Smooth muscle cell of the brain vasculature (primary cell): ENCODE results near the gene PRKACA.
"Not testable (repeated sequence)": the region's sequence is repeated elsewhere in the genome, so short reads cannot be mapped to it uniquely, and the experiment has no call there.

Source experiments
- DNase-seq: peaks from one replicate; pipeline ENCODE4 v3.0.0-alpha.2; 2012; ENCODE audit warnings: low read depth, low spot score

The PRKACA gene

DNA sequence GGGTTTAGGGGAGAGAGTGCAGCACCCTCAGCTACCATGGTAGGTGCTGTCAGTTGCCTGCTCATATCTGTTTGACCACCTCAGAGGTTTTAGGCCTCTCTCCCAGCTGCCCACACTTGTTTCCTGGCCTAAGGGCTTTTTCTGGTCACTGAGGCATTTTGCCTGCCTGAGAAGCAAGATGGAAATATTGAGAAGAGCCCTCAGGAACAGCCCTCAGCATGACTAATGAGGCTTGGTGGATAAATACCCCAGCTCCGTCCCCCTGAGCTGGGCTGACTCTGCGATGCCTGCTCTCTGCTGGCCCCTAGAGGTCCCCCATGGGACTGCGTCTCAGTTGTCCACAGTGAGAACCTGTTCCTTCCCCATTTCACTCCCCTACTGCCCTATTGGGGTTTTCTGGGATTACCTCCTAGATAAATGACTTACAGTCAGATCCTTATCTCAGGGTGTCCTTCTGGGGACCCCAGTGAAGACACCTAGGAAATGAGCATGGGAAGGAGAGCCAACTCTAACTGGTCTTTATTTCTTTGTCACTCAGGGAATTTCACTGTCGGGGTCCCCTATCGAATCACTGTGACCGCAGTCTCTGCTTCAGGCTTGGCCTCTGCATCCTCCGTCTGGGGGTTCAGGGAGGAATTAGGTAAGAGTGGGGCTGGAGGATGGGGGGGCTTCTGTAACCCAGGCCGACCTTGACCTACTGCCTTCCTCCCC is 69.0 kb downstream of the PRKACA start:
- no peak for DNase-seq

DNA sequence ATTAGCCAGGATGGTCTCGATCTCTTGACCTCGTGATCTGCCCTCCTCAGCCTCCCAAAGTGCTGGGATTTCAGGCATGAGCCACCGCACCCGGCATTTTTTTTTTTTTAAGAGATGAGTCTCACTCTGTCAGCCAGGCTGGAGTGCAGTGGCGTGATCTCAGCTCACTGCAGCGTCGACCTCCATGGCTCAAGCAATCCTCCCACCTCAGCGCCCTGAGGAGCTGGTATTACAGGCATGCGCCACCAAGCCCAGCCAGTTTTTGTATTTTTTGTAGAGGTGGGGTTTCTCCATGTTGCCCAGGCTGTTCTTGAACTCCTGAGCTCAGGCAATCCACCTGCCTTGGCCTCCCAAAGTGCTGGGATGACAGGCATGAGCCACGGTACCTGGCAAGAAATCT is 69.7 kb downstream of the PRKACA start:
- DNase-seq, result not testable (repeated sequence)

DNA sequence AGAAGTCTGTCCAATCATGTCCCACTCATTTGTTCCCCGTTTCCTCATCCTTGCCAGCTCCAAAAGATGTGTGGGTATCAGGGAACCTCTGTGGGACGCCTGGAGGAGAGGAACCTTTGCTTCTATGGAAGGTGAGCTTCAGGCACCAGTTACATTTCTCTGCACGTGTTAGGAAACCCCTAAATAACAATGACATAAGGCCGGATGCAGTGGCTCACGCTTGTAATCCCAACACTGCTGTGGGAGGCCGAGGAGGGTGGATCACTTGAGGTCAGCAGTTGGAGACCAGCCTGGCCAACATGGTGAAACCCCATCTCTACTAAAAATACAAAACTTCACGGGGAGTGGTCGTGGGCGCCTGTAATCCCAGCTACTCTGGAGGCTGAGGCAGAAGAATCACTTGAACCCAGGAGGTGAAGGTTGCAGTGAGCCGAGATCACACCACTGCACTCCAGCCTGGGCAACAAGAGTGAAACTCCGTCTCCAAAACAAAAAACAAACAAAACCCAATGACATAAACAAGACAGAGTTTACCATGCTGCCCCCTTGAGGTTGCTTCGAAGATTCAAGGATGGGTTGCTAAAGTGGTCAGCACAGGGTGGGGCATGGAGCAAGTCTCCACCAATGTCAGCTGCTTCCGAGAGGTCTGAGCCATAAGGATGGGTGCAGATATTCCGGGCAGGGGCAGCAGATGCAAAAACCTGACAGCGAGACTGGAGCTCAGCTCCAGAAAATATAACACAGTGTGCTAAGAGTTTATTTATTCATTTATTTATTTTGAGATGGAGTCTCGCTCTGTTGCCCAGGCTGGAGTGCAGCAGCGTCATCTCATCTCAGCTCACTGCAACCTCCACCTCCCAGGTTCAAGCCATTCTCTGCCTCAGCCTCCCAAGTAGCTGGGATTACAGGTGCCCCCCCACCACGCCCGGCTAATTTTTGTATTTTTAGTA is 74.6 kb downstream of the PRKACA start:
- peak; percentile 32 for DNase-seq
